Transverse colon (tissue), 4 donors: Measurements from ENCODE around the gene SCARB2. TPM values are rescaled to one million over a fixed set of nuclear protein-coding genes. Genes with fewer than 3 reads are reported as not detected.

ENCODE experiments used
- DNase-seq: peaks from one replicate; pipeline ENCODE4 v3.0.0-alpha.2; 2019
- H3K27ac ChIP-seq, 4 donors: fragments of 200-600 bp; sonication (generic); 2 replicates each; pipeline ENCODE4 v1.5.1; 2016 to 2018; ENCODE audit warnings: inconsistent platforms in 4 of 4
- H3K27me3 ChIP-seq: fragments of 200-600 bp; sonication (generic); 2 replicates; pipeline ENCODE4 v1.5.1; 2017; ENCODE audit warnings: inconsistent platforms
- H3K36me3 ChIP-seq, 4 donors: fragments of 200-600 bp; sonication (generic); 2 replicates each; pipeline ENCODE4 v1.5.1; 2017 to 2019; ENCODE audit warnings: inconsistent platforms in 4 of 4
- H3K4me1 ChIP-seq, 4 donors: fragments of 200-600 bp; sonication (generic); 2 replicates each; pipeline ENCODE4 v1.5.1; 2017 to 2020; ENCODE audit warnings: inconsistent platforms in 4 of 4
- H3K4me3 ChIP-seq, 4 donors: fragments of 200-600 bp; sonication (generic); 1 replicate in 1 of 4; 2 replicates in 3 of 4; pipeline versions ENCODE4 v1.5.1 to v1.6.1; 2017 to 2019; ENCODE audit warnings: inconsistent platforms in 4 of 4
- H3K9me3 ChIP-seq, 2 donors: fragments of 200-600 bp; sonication (generic); 2 replicates each; pipeline ENCODE4 v1.5.1; 2017 to 2019; ENCODE audit warnings: inconsistent platforms in 2 of 2
- CTCF ChIP-seq, 5 experiments: fragments of 200-600 bp in 3 of 5; fragments of 450-650 bp in 2 of 5; sonication (generic) in 3 of 5; IDR thresholded peaks; 1 replicate in 2 of 5; 2 replicates in 3 of 5; pipeline ENCODE4 v1.5.1; 2016 to 2017; ENCODE audit warnings: antibody characterized with exemption in 5 of 5, inconsistent platforms in 3 of 5, mild to moderate bottlenecking in 2 of 5, moderate library complexity in 1 of 5
- EP300 ChIP-seq: sonication (generic); formaldehyde crosslinking; IDR thresholded peaks from one replicate; pipeline ENCODE4 v1.6.1; 2017; ENCODE audit warnings: antibody characterized with exemption, low read depth
- POLR2A ChIP-seq: fragments of 450-650 bp; IDR thresholded peaks from one replicate; pipeline ENCODE4 v1.6.1; 2016; ENCODE audit warnings: antibody characterized with exemption, mild to moderate bottlenecking, moderate library complexity
- POLR2AphosphoS5 ChIP-seq, 3 donors: sonication (generic); formaldehyde crosslinking; IDR thresholded peaks; one replicate each; pipeline ENCODE4 v1.6.1; 2016; ENCODE audit warnings: antibody characterized with exemption in 3 of 3
- WGBS, 2 donors: methylation state at CpG; one replicate each; pipeline ENCODE4 v1.1.5; 2018; ENCODE audit warnings: low coverage in 1 of 2; 5-methylcytosine and 5-hydroxymethylcytosine counted together
- in situ Hi-C, 4 donors: fragments of 200-750 bp; cut with MboI; loops; one replicate each; pipeline versions ENCODE4 v1.15.0 to v1.15.1; 2017; ENCODE audit warnings: low sequenced_read_pairs in 3 of 4, low pct_ligation_motif_present in 1 of 4, low pct_unique_long_range_greater_than_20kb in 1 of 4
- intact Hi-C: fragments of 100-400 bp; cut with DNase I; formaldehyde crosslinking; loops from one replicate; pipeline ENCODE4 v1.15.1; 2023; ENCODE audit warnings: low total_unique reads
- total RNA-seq, 4 donors: library from RNA; depleted of rRNA; stranded (reverse); fragments of >200 nt; gene quantifications; one replicate each; pipeline ENCODE4 v1.1.0, GENCODE V29; 2016

SCARB2 gene
- total RNA-seq, 4 donors from 2014 or later = 139 to 210 (median 194) TPM

GRCh38 chr4:76238701-76239100 lies 25.1 kb upstream of the SCARB2 start:
- intact Hi-C loops (no loop called here), in situ Hi-C loops (no loop called here)
- Histone ChIP-seq H3K27ac (no peak overlapping the region), H3K4me1 (peaks cover 0 to 23% (median 9%) of the 10 kb centered on the region in 4 donors), H3K27me3 (no peaks in the 10 kb centered on the region), H3K36me3 (no peaks in the 10 kb centered on the region), H3K9me3 (peaks cover 12 to 13% of the 10 kb centered on the region in 2 donors), H3K4me3 (no peak overlapping the region)
- TF ChIP-seq CTCF (IDR thresholded peaks at IDR 0.05) (no peak), POLR2A (no peak), EP300 (no peak), POLR2AphosphoS5 (IDR thresholded peaks at IDR 0.05) (no peak)
- DNase-seq = no peak

GRCh38 chr4:76238236-76238635 lies 24.6 kb upstream of the SCARB2 start:
- TF ChIP-seq POLR2A = no peak
- no peak for TF ChIP-seq EP300
- in situ Hi-C loops (no loop called here), intact Hi-C loops (no loop called here)
- H3K27ac ChIP-seq = no peak overlapping the region
- no peaks in the 10 kb centered on the region for H3K27me3 ChIP-seq
- H3K4me3 ChIP-seq = no peak overlapping the region
- WGBS, 2 donors = 80 to 86% methylated on average over 2 to 4 of the region's 4 CpGs
- H3K9me3 ChIP-seq = peaks cover 12 to 13% of the 10 kb centered on the region in 2 donors
- H3K4me1 ChIP-seq = peaks cover 0 to 28% (median 11%) of the 10 kb centered on the region in 4 donors
- no peaks in the 10 kb centered on the region for H3K36me3 ChIP-seq
- DNase-seq = no peak

GRCh38 chr4:76235915-76236314 lies 22.3 kb upstream of the SCARB2 start:
- Histone ChIP-seq H3K4me1 (peaks cover 0 to 38% (median 14%) of the 10 kb centered on the region in 4 donors), H3K9me3 (peaks cover 12 to 13% of the 10 kb centered on the region in 2 donors), H3K27ac (peak overlapping the region; percentile 69 to 87 (median 78)), H3K27me3 (no peaks in the 10 kb centered on the region), H3K36me3 (no peaks in the 10 kb centered on the region), H3K4me3 (no peak overlapping the region)
- DNase-seq = peak; percentile 41
- 10 to 33% methylated on average over 1 of the region's 1 CpG for WGBS, 2 donors
- in situ Hi-C loops (no loop called here), intact Hi-C loops (no loop called here)
- peak in 2 of 3 donors; percentile 42 to 65 for TF ChIP-seq POLR2AphosphoS5 (IDR thresholded peaks at IDR 0.05)
- no peak for TF ChIP-seq CTCF (IDR thresholded peaks at IDR 0.05)

- Histone ChIP-seq H3K4me3 (no peak overlapping the region), H3K36me3 (no peaks in the 10 kb centered on the region), H3K4me1 (peaks cover 0 to 39% (median 14%) of the 10 kb centered on the region in 4 donors), H3K27ac (peak overlapping the region; percentile 69 to 87 (median 76)), H3K9me3 (peaks cover 9 to 10% of the 10 kb centered on the region in 2 donors), H3K27me3 (no peaks in the 10 kb centered on the region)
- in situ Hi-C loops = no loop called here
- intact Hi-C loops = no loop called here
- no peak for DNase-seq
- no peak for TF ChIP-seq POLR2A
- TF ChIP-seq POLR2AphosphoS5 (IDR thresholded peaks at IDR 0.05) = no peak
- TF ChIP-seq EP300 = no peak
- TF ChIP-seq CTCF (IDR thresholded peaks at IDR 0.05) = no peak
- WGBS, 2 donors = 48 to 51% methylated on average over 2 of the region's 2 CpGs
These were observed 21.8 kb upstream of the SCARB2 start for GRCh38 chr4:76235407-76235806.

- Histone ChIP-seq H3K27ac (peak overlapping the region; percentile 69 to 87 (median 76)), H3K4me1 (peaks cover 0 to 41% (median 14%) of the 10 kb centered on the region in 4 donors), H3K36me3 (no peaks in the 10 kb centered on the region), H3K4me3 (no peak overlapping the region), H3K9me3 (peaks cover 1 to 3% of the 10 kb centered on the region in 2 donors), H3K27me3 (no peaks in the 10 kb centered on the region)
- WGBS, 2 donors = 79 to 91% methylated on average over 5 of the region's 5 CpGs
- no peak for TF ChIP-seq POLR2AphosphoS5 (IDR thresholded peaks at IDR 0.05)
- TF ChIP-seq CTCF (IDR thresholded peaks at IDR 0.05) = no peak
- no peak for TF ChIP-seq EP300
- TF ChIP-seq POLR2A = no peak
- in situ Hi-C loops = no loop called here
- intact Hi-C loops = no loop called here
- no peak for DNase-seq
These were observed 21.0 kb upstream of the SCARB2 start for GRCh38 chr4:76234679-76235044.
